Hepatocyte (in vitro differentiated cells): ENCODE results near the gene SOD2.

ENCODE experiments used
- EZH2 ChIP-seq: fragments of 200-600 bp; sonication (generic); IDR thresholded peaks from 2 replicates; pipeline ENCODE4 v1.6.1; 2016; ENCODE audit warnings: antibody characterized with exemption, mild to moderate bottlenecking, borderline replicate concordance
- TF ChIP-seq, protein P1 (sequence below): fragments of 200-600 bp; sonication (generic); IDR thresholded peaks from 2 replicates; pipeline ENCODE4 v1.5.1; 2016; ENCODE audit warnings: antibody characterized with exemption, mild to moderate bottlenecking; ENCODE audit not compliant: poor library complexity

- TF ChIP-seq, protein P1, sequence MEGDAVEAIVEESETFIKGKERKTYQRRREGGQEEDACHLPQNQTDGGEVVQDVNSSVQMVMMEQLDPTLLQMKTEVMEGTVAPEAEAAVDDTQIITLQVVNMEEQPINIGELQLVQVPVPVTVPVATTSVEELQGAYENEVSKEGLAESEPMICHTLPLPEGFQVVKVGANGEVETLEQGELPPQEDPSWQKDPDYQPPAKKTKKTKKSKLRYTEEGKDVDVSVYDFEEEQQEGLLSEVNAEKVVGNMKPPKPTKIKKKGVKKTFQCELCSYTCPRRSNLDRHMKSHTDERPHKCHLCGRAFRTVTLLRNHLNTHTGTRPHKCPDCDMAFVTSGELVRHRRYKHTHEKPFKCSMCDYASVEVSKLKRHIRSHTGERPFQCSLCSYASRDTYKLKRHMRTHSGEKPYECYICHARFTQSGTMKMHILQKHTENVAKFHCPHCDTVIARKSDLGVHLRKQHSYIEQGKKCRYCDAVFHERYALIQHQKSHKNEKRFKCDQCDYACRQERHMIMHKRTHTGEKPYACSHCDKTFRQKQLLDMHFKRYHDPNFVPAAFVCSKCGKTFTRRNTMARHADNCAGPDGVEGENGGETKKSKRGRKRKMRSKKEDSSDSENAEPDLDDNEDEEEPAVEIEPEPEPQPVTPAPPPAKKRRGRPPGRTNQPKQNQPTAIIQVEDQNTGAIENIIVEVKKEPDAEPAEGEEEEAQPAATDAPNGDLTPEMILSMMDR, result no peak
- no peak for TF ChIP-seq EZH2
Measured at GRCh38 chr6:159682810-159683209, 10.2 kb downstream of the SOD2 start.
